SJSA1 (cell line): ENCODE results near the gene MYO10. TPM values are rescaled to one million over a fixed set of nuclear protein-coding genes. Genes with fewer than 3 reads are reported as not detected.
"Not testable (repeated sequence)": the region's sequence is repeated elsewhere in the genome, so short reads cannot be mapped to it uniquely, and the experiment has no call there.

ENCODE experiments used
- DNase-seq, 2 experiments: peaks; one replicate each; pipeline ENCODE4 v3.0.0-alpha.2; 2015 to 2020; ENCODE audit warnings: low spot score in 2 of 2, low read depth in 1 of 2
- H3K27ac ChIP-seq: fragments of 250-450 bp; sonication (Bioruptor Pico); 2 replicates; pipeline ENCODE4 v1.5.1; 2020; ENCODE audit warnings: mild to moderate bottlenecking, moderate library complexity
- H3K27me3 ChIP-seq: fragments of 250-450 bp; sonication (Bioruptor Pico); replicated peaks from 2 replicates; pipeline ENCODE4 v1.5.1; 2020; ENCODE audit warnings: mild to moderate bottlenecking, moderate library complexity
- H3K36me3 ChIP-seq: fragments of 250-450 bp; sonication (Bioruptor Pico); 2 replicates; pipeline ENCODE4 v1.5.1; 2020; ENCODE audit warnings: mild to moderate bottlenecking
- H3K4me1 ChIP-seq: fragments of 250-450 bp; sonication (Bioruptor Pico); replicated peaks from 2 replicates; pipeline ENCODE4 v1.6.1; 2021; ENCODE audit warnings: mild to moderate bottlenecking
- H3K4me3 ChIP-seq: fragments of 250-450 bp; sonication (Bioruptor Pico); 2 replicates; pipeline ENCODE4 v1.5.1; 2020; ENCODE audit warnings: mild to moderate bottlenecking
- H3K9me3 ChIP-seq: fragments of 250-450 bp; sonication (Bioruptor Pico); replicated peaks from 2 replicates; pipeline ENCODE4 v1.5.1; 2020; ENCODE audit warnings: mild to moderate bottlenecking
- total RNA-seq: library from RNA; depleted of rRNA; stranded (reverse); fragments of >200 nt; shearing (Covaris generic); gene quantifications from 2 replicates; pipeline ENCODE4 v1.2.3, GENCODE V29; 2014

The MYO10 gene
- total RNA-seq, 1 experiment from 2014 or later, result 54.3 TPM

GRCh38 chr5:16849775-16850174, 86.3 kb downstream of the MYO10 start:
- peaks cover 14% of the 10 kb centered on the region for H3K36me3 ChIP-seq

GRCh38 chr5:16849181-16849580, 86.9 kb downstream of the MYO10 start:
- Histone ChIP-seq H3K27ac (no peak overlapping the region), H3K36me3 (peaks cover 14% of the 10 kb centered on the region), H3K27me3 (no peaks in the 10 kb centered on the region), H3K4me1 (no peaks in the 10 kb centered on the region), H3K9me3 (no peaks in the 10 kb centered on the region), H3K4me3 (no peak overlapping the region)
- DNase-seq, result no peak

More at GRCh38 chr5:16849775-16850174, 86.3 kb downstream of the MYO10 start:
- H3K27me3 ChIP-seq, result no peaks in the 10 kb centered on the region
- H3K4me1 ChIP-seq, result no peaks in the 10 kb centered on the region
- DNase-seq, result no peak
- H3K9me3 ChIP-seq, result no peaks in the 10 kb centered on the region
- no peak overlapping the region for H3K27ac ChIP-seq
- H3K4me3 ChIP-seq, result no peak overlapping the region

GRCh38 chr5:16844952-16845351, 91.1 kb downstream of the MYO10 start:
- H3K9me3 ChIP-seq, result no peaks in the 10 kb centered on the region
- peaks cover 20% of the 10 kb centered on the region for H3K36me3 ChIP-seq
- H3K27ac ChIP-seq, result no peak overlapping the region
- no peaks in the 10 kb centered on the region for H3K4me1 ChIP-seq
- H3K27me3 ChIP-seq, result no peaks in the 10 kb centered on the region
- DNase-seq, result no peak
- H3K4me3 ChIP-seq, result no peak overlapping the region

- Histone ChIP-seq H3K4me3 (no peak overlapping the region), H3K36me3 (peaks cover 23% of the 10 kb centered on the region), H3K9me3 (no peaks in the 10 kb centered on the region), H3K4me1 (no peaks in the 10 kb centered on the region), H3K27me3 (no peaks in the 10 kb centered on the region), H3K27ac (no peak overlapping the region)
- DNase-seq, result no peak
These were observed 93.2 kb downstream of the MYO10 start for GRCh38 chr5:16842896-16843295.

- Histone ChIP-seq H3K36me3 (peaks cover 22% of the 10 kb centered on the region), H3K9me3 (no peaks in the 10 kb centered on the region), H3K27ac (no peak overlapping the region)
These were observed 94.7 kb downstream of the MYO10 start for GRCh38 chr5:16841416-16841815.

GRCh38 chr5:16837305-16837704, 98.8 kb downstream of the MYO10 start:
- no peaks in the 10 kb centered on the region for H3K9me3 ChIP-seq
- no peaks in the 10 kb centered on the region for H3K27me3 ChIP-seq
- no peak overlapping the region for H3K27ac ChIP-seq
- no peaks in the 10 kb centered on the region for H3K4me1 ChIP-seq
- no peak overlapping the region for H3K4me3 ChIP-seq
- DNase-seq, result no peak
- peaks cover 9% of the 10 kb centered on the region; the same call in 1 of the 2 replicates for H3K36me3 ChIP-seq

More at GRCh38 chr5:16841416-16841815, 94.7 kb downstream of the MYO10 start:
- no peak for DNase-seq
- Histone ChIP-seq H3K4me1 (no peaks in the 10 kb centered on the region), H3K27me3 (no peaks in the 10 kb centered on the region), H3K4me3 (no peak overlapping the region)

- H3K4me1 ChIP-seq, result no peaks in the 10 kb centered on the region
- H3K36me3 ChIP-seq, result peaks cover 5% of the 10 kb centered on the region; the same call in 1 of the 2 replicates
- H3K4me3 ChIP-seq, result no peak overlapping the region
- no peaks in the 10 kb centered on the region for H3K27me3 ChIP-seq
- H3K9me3 ChIP-seq, result no peaks in the 10 kb centered on the region
- DNase-seq, result no peak
- no peak overlapping the region for H3K27ac ChIP-seq
These were observed 102.1 kb downstream of the MYO10 start for GRCh38 chr5:16834029-16834428.

- H3K4me3 ChIP-seq, H3K9me3 ChIP-seq, DNase-seq, H3K4me1 ChIP-seq, H3K27me3 ChIP-seq, H3K27ac ChIP-seq, H3K36me3 ChIP-seq: not testable (repeated sequence)
These were observed 104.8 kb downstream of the MYO10 start for GRCh38 chr5:16831326-16831725.

GRCh38 chr5:16827755-16828154, 108.3 kb downstream of the MYO10 start:
- Histone ChIP-seq H3K4me3 (no peak overlapping the region), H3K9me3 (no peaks in the 10 kb centered on the region), H3K27me3 (no peaks in the 10 kb centered on the region), H3K36me3 (peaks cover 5% of the 10 kb centered on the region; the same call in 1 of the 2 replicates), H3K4me1 (no peaks in the 10 kb centered on the region), H3K27ac (no peak overlapping the region)
- DNase-seq, result no peak

- no peak for DNase-seq
- Histone ChIP-seq H3K4me1 (no peaks in the 10 kb centered on the region), H3K4me3 (no peak overlapping the region), H3K36me3 (peaks cover 5% of the 10 kb centered on the region; the same call in 1 of the 2 replicates), H3K9me3 (no peaks in the 10 kb centered on the region), H3K27ac (no peak overlapping the region), H3K27me3 (no peaks in the 10 kb centered on the region)
These were observed 109.5 kb downstream of the MYO10 start for GRCh38 chr5:16826379-16827125.

- Histone ChIP-seq H3K27me3 (no peaks in the 10 kb centered on the region), H3K4me3 (no peak overlapping the region), H3K36me3 (peaks cover 20% of the 10 kb centered on the region), H3K4me1 (peaks cover 19% of the 10 kb centered on the region), H3K27ac (peak overlapping the region; percentile 57), H3K9me3 (no peaks in the 10 kb centered on the region)
- peak in 1 of 2 experiments; percentile 49 for DNase-seq
These were observed 116.4 kb downstream of the MYO10 start for GRCh38 chr5:16819522-16820167.

GRCh38 chr5:16815432-16815831, 120.7 kb downstream of the MYO10 start:
- Histone ChIP-seq H3K27ac (no peak overlapping the region), H3K36me3 (peaks cover 28% of the 10 kb centered on the region), H3K9me3 (no peaks in the 10 kb centered on the region), H3K4me3 (no peak overlapping the region), H3K27me3 (no peaks in the 10 kb centered on the region), H3K4me1 (peaks cover 21% of the 10 kb centered on the region)
- no peak for DNase-seq

GRCh38 chr5:16812911-16813310, 123.2 kb downstream of the MYO10 start:
- no peak overlapping the region for H3K27ac ChIP-seq

GRCh38 chr5:16812448-16812847, 123.6 kb downstream of the MYO10 start:
- DNase-seq, result no peak
- Histone ChIP-seq H3K9me3 (no peaks in the 10 kb centered on the region), H3K4me3 (no peak overlapping the region), H3K27me3 (no peaks in the 10 kb centered on the region), H3K27ac (no peak overlapping the region), H3K4me1 (peaks cover 25% of the 10 kb centered on the region), H3K36me3 (peaks cover 22% of the 10 kb centered on the region)

More at GRCh38 chr5:16812911-16813310, 123.2 kb downstream of the MYO10 start:
- H3K27me3 ChIP-seq, result no peaks in the 10 kb centered on the region
- peaks cover 27% of the 10 kb centered on the region for H3K36me3 ChIP-seq
- no peak overlapping the region for H3K4me3 ChIP-seq
- H3K9me3 ChIP-seq, result no peaks in the 10 kb centered on the region
- no peak for DNase-seq
- H3K4me1 ChIP-seq, result peaks cover 25% of the 10 kb centered on the region
